ENCODE data around the gene NTM. TPM values are rescaled to one million over a fixed set of nuclear protein-coding genes. Genes with fewer than 3 reads are reported as not detected.

NTM gene
- total RNA-seq, 1 donor from 2014 or later = 4.3 TPM

GRCh38 chr11:132288036-132288435, 917.6 kb downstream of the NTM start:
- H3K4me1 Mint-ChIP-seq (ENCODE audit: low read depth) = no peaks in the 10 kb centered on the region
- no peak for TF ChIP-seq CTCF (IDR thresholded peaks at IDR 0.05; ENCODE audit: unreplicated experiment)
- no peaks in the 10 kb centered on the region for H3K9me3 Mint-ChIP-seq (ENCODE audit: low read depth)
- H3K4me3 Mint-ChIP-seq (ENCODE audit: low read depth) = no peak overlapping the region
- H3K27ac Mint-ChIP-seq = no peak overlapping the region
- H3K36me3 Mint-ChIP-seq (ENCODE audit: insufficient read depth) = no peaks in the 10 kb centered on the region
- DNase-seq (ENCODE audit: low spot score, unreplicated experiment) = no peak
- H3K27me3 Mint-ChIP-seq = peaks cover 76% of the 10 kb centered on the region

GRCh38 chr11:132289590-132290256, 919.3 kb downstream of the NTM start:
- H3K9me3 Mint-ChIP-seq (ENCODE audit: low read depth) = no peaks in the 10 kb centered on the region
- H3K27me3 Mint-ChIP-seq = peaks cover 75% of the 10 kb centered on the region
- no peak for DNase-seq (ENCODE audit: low spot score, unreplicated experiment)
- no peaks in the 10 kb centered on the region for H3K4me1 Mint-ChIP-seq (ENCODE audit: low read depth)
- H3K4me3 Mint-ChIP-seq (ENCODE audit: low read depth) = no peak overlapping the region
- H3K36me3 Mint-ChIP-seq (ENCODE audit: insufficient read depth) = no peaks in the 10 kb centered on the region
- H3K27ac Mint-ChIP-seq = no peak overlapping the region
- no peak for TF ChIP-seq CTCF (IDR thresholded peaks at IDR 0.05; ENCODE audit: unreplicated experiment)

GRCh38 chr11:132293586-132293985, 923.2 kb downstream of the NTM start:
- Mint-ChIP-seq H3K9me3 (ENCODE audit: low read depth) (no peaks in the 10 kb centered on the region), H3K4me1 (ENCODE audit: low read depth) (no peaks in the 10 kb centered on the region), H3K27ac (no peak overlapping the region), H3K27me3 (peaks cover 67% of the 10 kb centered on the region), H3K4me3 (ENCODE audit: low read depth) (no peak overlapping the region), H3K36me3 (ENCODE audit: insufficient read depth) (no peaks in the 10 kb centered on the region)
- no peak for TF ChIP-seq CTCF (IDR thresholded peaks at IDR 0.05; ENCODE audit: unreplicated experiment)
- DNase-seq (ENCODE audit: low spot score, unreplicated experiment) = no peak

GRCh38 chr11:132296946-132297610, 926.7 kb downstream of the NTM start:
- Mint-ChIP-seq H3K4me3 (ENCODE audit: low read depth) (no peak overlapping the region), H3K27me3 (peaks cover 48% of the 10 kb centered on the region), H3K27ac (no peak overlapping the region), H3K4me1 (ENCODE audit: low read depth) (no peaks in the 10 kb centered on the region), H3K36me3 (ENCODE audit: insufficient read depth) (no peaks in the 10 kb centered on the region), H3K9me3 (ENCODE audit: low read depth) (no peaks in the 10 kb centered on the region)
- DNase-seq (ENCODE audit: low spot score, unreplicated experiment) = no peak
- no peak for TF ChIP-seq CTCF (IDR thresholded peaks at IDR 0.05; ENCODE audit: unreplicated experiment)

GRCh38 chr11:132298357-132298756, 927.9 kb downstream of the NTM start:
- DNase-seq (ENCODE audit: low spot score, unreplicated experiment) = no peak
- Mint-ChIP-seq H3K4me1 (ENCODE audit: low read depth) (no peaks in the 10 kb centered on the region), H3K27me3 (peaks cover 35% of the 10 kb centered on the region), H3K9me3 (ENCODE audit: low read depth) (no peaks in the 10 kb centered on the region), H3K27ac (no peak overlapping the region), H3K36me3 (ENCODE audit: insufficient read depth) (no peaks in the 10 kb centered on the region), H3K4me3 (ENCODE audit: low read depth) (no peak overlapping the region)
- TF ChIP-seq CTCF (IDR thresholded peaks at IDR 0.05; ENCODE audit: unreplicated experiment) = no peak
